GM12874 (cell line): ENCODE results near the gene CLIC6.

Experiments
- TF ChIP-seq, protein P1 (sequence below): IDR thresholded peaks from 2 replicates; pipeline ENCODE4 v1.5.1; 2011; ENCODE audit warnings: low read depth, mild to moderate bottlenecking, control low read depth, low read length, moderate library complexity; ENCODE audit not compliant: insufficient read depth

Gene CLIC6

DNA sequence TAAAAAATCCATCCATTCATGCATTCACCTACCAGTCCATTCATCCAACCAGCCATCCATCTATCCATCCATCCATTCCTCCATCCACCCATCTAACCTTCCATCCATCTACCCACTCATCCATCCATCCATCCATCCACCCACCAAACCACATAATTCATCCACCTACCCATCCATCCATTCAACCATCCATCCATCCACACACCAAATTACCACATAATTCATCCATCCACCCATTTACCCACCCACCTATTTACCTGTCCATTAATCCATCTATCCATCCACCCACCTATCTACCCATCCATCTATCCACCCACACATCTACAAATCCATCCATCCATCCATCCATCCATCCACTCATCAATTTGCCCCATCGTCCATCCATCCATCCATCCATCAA lies 71.4 kb downstream of the CLIC6 start:
- TF ChIP-seq, protein P1, sequence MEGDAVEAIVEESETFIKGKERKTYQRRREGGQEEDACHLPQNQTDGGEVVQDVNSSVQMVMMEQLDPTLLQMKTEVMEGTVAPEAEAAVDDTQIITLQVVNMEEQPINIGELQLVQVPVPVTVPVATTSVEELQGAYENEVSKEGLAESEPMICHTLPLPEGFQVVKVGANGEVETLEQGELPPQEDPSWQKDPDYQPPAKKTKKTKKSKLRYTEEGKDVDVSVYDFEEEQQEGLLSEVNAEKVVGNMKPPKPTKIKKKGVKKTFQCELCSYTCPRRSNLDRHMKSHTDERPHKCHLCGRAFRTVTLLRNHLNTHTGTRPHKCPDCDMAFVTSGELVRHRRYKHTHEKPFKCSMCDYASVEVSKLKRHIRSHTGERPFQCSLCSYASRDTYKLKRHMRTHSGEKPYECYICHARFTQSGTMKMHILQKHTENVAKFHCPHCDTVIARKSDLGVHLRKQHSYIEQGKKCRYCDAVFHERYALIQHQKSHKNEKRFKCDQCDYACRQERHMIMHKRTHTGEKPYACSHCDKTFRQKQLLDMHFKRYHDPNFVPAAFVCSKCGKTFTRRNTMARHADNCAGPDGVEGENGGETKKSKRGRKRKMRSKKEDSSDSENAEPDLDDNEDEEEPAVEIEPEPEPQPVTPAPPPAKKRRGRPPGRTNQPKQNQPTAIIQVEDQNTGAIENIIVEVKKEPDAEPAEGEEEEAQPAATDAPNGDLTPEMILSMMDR, result no peak

DNA sequence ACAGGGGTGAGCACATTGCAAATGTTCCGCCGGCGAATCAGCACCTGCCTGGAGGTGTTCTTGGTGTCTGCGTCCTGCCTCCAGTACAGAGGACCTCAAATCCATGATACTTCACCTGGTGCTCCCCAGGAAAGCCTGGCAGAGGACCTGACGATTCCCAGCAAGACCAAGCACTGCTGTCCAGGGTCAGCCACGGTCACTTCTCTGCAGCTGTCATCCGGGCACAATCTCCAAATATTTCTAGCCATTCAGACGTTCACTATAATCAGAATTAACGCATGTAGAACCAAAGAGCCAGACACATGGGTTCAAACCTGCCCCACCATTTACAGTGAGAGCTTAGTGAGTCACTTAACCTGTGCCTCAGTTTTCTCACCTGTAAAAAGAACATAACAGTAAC lies 74.5 kb downstream of the CLIC6 start:
- TF ChIP-seq, protein P1, result no peak

DNA sequence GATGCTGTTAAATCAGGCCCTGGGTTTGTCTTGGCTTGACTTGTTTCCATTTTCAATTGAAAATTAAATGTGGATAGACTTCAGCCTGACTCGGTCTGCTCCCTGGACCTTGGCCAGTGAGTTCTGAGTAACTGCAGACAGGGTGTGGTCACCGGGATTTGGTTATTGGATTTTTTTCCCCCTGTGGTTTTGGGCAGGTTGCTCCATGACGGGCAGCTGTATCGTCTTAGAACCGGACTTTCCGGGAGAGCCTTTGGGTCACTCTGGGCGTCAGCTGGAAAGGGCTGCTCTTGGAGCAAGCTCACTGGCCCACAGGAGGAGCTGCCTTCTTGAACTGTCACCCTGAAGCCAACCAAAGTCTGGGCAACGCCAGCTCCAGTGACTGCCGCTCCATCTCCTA lies 75.0 kb downstream of the CLIC6 start:
- TF ChIP-seq, protein P1, result no peak

DNA sequence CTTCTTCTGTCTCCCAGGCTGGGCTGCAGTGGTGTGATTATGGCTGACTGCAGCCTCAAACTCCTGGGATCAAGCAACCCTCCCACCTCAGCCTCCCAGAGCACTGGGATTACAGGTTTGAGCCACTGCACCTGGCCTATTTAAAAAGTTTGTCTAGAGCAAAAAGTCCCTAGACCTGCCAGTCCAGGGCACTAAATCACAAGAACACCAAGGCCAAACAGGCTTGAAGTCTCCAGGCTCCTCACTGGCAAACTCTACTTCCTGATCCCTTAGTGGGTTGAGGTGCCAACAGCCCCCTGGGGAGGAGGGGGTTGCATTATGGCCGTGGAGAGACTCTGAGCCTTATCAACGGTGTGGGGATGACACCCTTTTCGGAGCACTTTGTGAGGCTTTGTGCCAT lies 76.0 kb downstream of the CLIC6 start:
- TF ChIP-seq, protein P1, result no peak

DNA sequence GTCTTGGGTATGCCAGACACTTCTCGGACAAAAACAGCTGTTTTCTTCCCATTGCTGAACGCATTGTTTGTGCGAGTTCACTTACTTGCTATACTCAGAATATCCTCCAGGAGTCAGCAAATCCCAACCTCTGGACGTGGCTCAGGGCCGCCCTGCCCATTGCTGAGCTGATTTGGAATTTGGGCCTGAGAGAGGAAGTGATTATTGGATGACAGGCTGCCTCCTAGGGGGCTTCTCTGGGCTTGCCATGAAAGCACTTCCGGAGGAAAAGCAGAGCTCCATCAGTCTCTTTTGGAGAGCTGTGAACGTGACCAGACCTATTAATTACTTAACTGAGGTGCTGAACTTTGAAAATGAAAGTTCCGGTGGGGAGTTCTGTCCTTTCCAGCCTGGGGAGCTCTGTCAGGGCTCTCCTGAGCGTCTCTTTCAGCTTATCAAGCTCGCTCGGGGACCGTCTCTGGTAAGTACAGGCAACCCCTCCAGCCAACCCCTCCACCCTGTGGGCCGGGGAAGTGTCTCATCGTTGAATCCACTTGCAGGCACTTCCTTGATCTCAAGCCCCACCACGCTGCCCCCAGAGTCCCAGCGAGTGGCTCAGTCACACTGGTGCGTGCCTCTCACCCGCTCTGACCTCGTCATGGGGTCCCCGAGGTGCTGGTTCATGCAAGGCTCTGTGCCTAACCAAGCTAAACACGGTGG lies 76.9 kb downstream of the CLIC6 start:
- TF ChIP-seq, protein P1, result peak; percentile 71

DNA sequence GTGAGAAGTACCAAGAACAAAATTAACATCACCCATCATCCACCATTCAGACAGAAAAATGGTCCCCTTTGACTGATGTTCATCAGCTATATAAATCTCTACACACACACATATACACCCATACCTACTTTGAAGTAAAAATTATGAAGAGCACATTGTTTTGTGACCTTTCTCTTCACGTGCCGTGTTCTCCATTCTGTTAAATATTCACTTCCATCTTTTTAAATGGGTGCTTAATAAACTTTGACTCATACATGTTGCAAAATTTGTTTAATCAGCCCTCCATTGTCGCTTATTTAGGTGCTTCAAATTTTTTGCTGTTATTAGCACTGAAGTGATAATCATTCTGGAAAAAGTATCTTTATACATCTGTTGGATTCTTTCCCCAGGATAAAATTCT lies 80.1 kb downstream of the CLIC6 start:
- TF ChIP-seq, protein P1, result no peak

DNA sequence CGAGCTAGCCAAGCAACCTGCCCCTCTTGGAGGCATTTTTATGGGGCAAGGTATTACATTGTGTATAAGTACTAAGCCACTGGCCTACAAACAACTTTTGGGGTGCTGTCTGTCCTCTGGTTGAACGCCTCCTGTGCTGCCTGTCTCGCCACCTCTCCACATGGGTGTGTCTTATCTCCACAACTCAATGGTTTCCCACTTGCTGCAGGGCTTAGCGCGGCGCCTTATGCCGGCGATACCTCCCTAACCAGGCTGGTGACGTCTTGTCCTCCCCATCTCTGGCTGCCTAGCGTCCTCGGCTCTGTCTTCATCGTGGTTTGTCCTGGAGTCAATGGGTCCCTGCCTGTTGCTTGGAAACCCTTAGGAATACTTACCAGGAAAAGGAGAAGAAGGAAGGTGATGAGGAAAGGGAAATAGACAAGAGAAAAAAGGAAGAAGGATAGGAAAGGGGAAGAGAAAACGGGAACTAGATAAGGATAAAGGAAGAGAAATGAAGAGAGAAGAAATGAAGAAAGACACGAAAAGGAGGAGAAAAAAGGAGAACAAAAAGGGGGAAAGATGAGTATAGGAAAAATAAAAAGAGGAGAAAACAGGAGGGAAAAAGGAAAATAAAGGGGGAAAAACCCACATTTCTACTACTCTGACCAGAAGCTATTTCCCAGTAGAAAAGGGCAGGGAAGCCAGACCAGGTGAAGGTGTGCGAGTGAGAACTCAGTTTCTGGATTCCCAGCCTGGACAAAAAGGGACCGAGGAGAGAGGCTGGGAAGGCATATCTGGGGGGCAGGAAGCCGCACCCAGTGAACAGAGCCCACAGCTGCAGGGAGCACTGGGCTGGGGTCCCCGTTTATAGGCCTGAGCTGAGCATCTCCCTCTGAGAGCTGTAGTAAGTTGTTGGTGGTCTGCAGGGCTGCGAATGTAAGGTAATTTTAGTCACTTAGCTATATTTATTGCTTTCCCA lies 86.2 kb downstream of the CLIC6 start:
- TF ChIP-seq, protein P1, result no peak
